Measurements from ENCODE around the gene RUNDC3A. TPM values are rescaled to one million over a fixed set of nuclear protein-coding genes. Genes with fewer than 3 reads are reported as not detected.

The RUNDC3A gene
- total RNA-seq, 3 donors from 2014 or later (not counting 1 experiment from before 2014, with no cell fraction given): 0.31 to 0.48 TPM; not detected in 1

DNA sequence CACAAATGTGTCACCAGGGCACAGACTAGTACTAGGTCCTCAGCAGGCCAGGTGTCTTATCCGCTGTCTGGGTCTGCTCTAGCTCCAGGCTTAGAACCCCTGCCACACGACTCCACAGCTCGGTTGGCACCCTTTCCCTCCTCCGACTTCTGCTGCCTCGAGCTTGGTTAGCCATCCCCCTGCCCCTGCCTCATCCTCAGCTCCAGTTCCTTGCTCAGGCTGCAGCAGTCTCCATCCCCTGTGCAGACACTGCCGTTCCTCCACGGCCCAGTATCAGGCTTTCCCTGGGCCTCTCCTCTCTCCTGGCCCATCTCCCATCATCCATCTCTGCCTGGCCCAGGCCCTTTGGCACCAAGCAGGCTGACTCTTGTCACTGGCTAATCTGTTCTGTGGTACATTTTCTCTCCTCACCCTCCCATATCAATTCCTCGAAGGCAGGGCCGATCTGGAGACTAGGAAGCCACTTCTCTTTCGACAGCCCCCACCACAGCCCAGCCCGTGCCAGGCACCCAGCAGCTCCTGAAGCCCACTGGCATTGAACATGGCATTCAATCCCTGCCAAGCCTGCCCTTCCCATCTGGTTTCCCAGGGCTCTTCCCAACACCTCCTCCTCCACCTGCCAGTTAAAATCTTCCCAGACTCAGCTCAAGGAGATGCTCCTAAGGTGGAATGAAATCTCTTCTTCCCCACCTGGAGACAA lies 35.3 kb downstream of the RUNDC3A start:
- H3K27me3 ChIP-seq (ENCODE audit: control insufficient read depth, insufficient read depth, low read length): no peaks in the 10 kb centered on the region
- 87% methylated on average over 11 of the region's 11 CpGs for whole genome bisulfite sequencing (ENCODE audit: insufficient coverage)
- no peaks in the 10 kb centered on the region for H3K36me3 Mint-ChIP-seq
- peaks cover 19 to 25% of the 10 kb centered on the region in 2 donors for H3K27me3 Mint-ChIP-seq (ENCODE audit: low read depth in 2 of 2)
- intact Hi-C loops (cut with micrococcal nuclease): no loop called here
- H3K9me3 Mint-ChIP-seq: no peaks in the 10 kb centered on the region
- no peak overlapping the region for H3K4me3 ChIP-seq (ENCODE audit: low read length)
- peak overlapping the region; percentile 97 for H3K4me3 Mint-ChIP-seq
- DNase-seq (no peak), ATAC-seq (no peak)
- peaks cover 44% of the 10 kb centered on the region for H3K4me1 ChIP-seq (ENCODE audit: control insufficient read depth, insufficient read depth, low read length)
- H3K27ac ChIP-seq (ENCODE audit: low read length): no peak overlapping the region
- H3K36me3 ChIP-seq (ENCODE audit: control insufficient read depth, insufficient read depth, low read length): no peaks in the 10 kb centered on the region
- H3K9me3 ChIP-seq (ENCODE audit: control insufficient read depth, insufficient read depth, low read length): no peaks in the 10 kb centered on the region
- TF ChIP-seq, protein P1, sequence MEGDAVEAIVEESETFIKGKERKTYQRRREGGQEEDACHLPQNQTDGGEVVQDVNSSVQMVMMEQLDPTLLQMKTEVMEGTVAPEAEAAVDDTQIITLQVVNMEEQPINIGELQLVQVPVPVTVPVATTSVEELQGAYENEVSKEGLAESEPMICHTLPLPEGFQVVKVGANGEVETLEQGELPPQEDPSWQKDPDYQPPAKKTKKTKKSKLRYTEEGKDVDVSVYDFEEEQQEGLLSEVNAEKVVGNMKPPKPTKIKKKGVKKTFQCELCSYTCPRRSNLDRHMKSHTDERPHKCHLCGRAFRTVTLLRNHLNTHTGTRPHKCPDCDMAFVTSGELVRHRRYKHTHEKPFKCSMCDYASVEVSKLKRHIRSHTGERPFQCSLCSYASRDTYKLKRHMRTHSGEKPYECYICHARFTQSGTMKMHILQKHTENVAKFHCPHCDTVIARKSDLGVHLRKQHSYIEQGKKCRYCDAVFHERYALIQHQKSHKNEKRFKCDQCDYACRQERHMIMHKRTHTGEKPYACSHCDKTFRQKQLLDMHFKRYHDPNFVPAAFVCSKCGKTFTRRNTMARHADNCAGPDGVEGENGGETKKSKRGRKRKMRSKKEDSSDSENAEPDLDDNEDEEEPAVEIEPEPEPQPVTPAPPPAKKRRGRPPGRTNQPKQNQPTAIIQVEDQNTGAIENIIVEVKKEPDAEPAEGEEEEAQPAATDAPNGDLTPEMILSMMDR (IDR thresholded peaks at IDR 0.05): no peak
- H3K27ac Mint-ChIP-seq: no peak overlapping the region
- peaks cover 16 to 26% of the 10 kb centered on the region in 2 donors for H3K4me1 Mint-ChIP-seq

DNA sequence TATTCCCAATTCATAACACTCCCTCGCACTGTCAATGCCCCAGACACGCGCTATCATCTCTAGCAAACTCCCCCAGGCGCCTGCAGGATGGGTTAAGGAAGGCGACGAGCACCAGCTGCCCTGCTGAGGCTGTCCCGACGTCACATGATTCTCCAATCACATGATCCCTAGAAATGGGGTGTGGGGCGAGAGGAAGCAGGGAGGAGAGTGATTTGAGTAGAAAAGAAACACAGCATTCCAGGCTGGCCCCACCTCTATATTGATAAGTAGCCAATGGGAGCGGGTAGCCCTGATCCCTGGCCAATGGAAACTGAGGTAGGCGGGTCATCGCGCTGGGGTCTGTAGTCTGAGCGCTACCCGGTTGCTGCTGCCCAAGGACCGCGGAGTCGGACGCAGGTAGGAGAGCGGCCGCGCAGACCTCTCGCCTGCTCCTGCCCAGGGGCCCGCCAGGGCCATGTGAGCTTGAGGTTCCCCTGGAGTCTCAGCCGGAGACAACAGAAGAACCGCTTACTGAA lies 36.6 kb downstream of the RUNDC3A start, which contains the start of gene GRN:
TSS of gene GRN (plus strand) at position 364 of the 515 bp plus-strand sequence. CDS start 3,863 bp downstream, outside the sequence.
- Mint-ChIP-seq H3K4me1 (peaks cover 16 to 29% of the 10 kb centered on the region in 2 donors), H3K27me3 (ENCODE audit: low read depth in 2 of 2) (peaks cover 19 to 25% of the 10 kb centered on the region in 2 donors), H3K36me3 (no peaks in the 10 kb centered on the region), H3K27ac (peak within 1 kb of the TSS; percentile 76 to 85), H3K4me3 (peak within 1 kb of the TSS; percentile 97), H3K9me3 (no peaks in the 10 kb centered on the region)
- no peaks in the 10 kb centered on the region for H3K36me3 ChIP-seq (ENCODE audit: control insufficient read depth, insufficient read depth, low read length)
- H3K27ac ChIP-seq (ENCODE audit: low read length): peak within 1 kb of the TSS; percentile 35
- ATAC-seq: peak; percentile 98
- peaks cover 56% of the 10 kb centered on the region for H3K4me1 ChIP-seq (ENCODE audit: control insufficient read depth, insufficient read depth, low read length)
- H3K4me3 ChIP-seq (ENCODE audit: low read length): peak within 1 kb of the TSS; percentile 64
- intact Hi-C loops (cut with micrococcal nuclease): loop anchor here (5.0 kb wide), 1 partner anchor 133 kb away; no protein-coding TSS in a partner anchor
- TF ChIP-seq, protein P1 (IDR thresholded peaks at IDR 0.05): no peak
- no peaks in the 10 kb centered on the region for H3K9me3 ChIP-seq (ENCODE audit: control insufficient read depth, insufficient read depth, low read length)
- no peaks in the 10 kb centered on the region for H3K27me3 ChIP-seq (ENCODE audit: control insufficient read depth, insufficient read depth, low read length)
- DNase-seq: peak; percentile 81 to 91
- 0% methylated on average over 26 of the region's 26 CpGs for WGBS (ENCODE audit: insufficient coverage)

DNA sequence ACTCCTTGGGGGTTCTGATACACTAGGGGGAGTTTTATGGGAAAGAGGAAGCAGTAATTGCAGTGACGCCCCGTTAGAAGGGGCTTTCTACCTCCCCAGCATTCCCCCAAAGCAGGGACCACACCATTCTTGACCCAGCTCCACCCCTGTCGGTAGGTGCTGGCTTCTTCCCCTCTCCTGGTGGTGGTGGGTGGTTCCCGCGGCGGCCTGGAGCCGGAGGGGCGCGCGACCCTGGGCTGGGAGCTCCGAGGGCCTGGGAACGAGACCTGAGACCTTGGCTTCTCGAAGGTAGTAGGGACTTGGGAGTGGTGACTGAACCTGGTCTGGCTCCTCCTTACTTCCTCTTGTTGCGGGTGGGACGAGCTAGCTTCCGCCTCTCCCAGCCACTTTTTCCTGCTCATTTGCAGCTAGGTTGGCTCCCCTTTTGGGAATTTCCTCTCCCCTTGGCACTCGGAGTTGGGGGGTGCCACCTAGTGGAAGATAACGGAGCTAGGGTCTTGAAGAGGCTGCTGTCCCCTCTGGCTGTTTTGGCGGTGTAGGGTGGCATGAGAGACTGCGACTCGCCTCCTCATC lies 37.1 kb downstream of the RUNDC3A start:
- H3K36me3 Mint-ChIP-seq: no peaks in the 10 kb centered on the region
- Histone ChIP-seq H3K9me3 (ENCODE audit: control insufficient read depth, insufficient read depth, low read length) (no peaks in the 10 kb centered on the region), H3K4me3 (ENCODE audit: low read length) (peak overlapping the region; percentile 64), H3K27ac (ENCODE audit: low read length) (peak overlapping the region; percentile 35), H3K36me3 (ENCODE audit: control insufficient read depth, insufficient read depth, low read length) (no peaks in the 10 kb centered on the region), H3K27me3 (ENCODE audit: control insufficient read depth, insufficient read depth, low read length) (no peaks in the 10 kb centered on the region), H3K4me1 (ENCODE audit: control insufficient read depth, insufficient read depth, low read length) (peaks cover 59% of the 10 kb centered on the region)
- peak in 1 of 2 donors; percentile 73 for DNase-seq
- ATAC-seq: peak; percentile 27 to 37 (median 30)
- WGBS (ENCODE audit: insufficient coverage): 0% methylated on average over 19 of the region's 21 CpGs
- H3K27ac Mint-ChIP-seq: peak overlapping the region; percentile 76 to 85
- H3K4me1 Mint-ChIP-seq: peaks cover 16 to 29% of the 10 kb centered on the region in 2 donors
- H3K9me3 Mint-ChIP-seq: no peaks in the 10 kb centered on the region
- TF ChIP-seq, protein P1 (IDR thresholded peaks at IDR 0.05): peak; percentile 53
- peaks cover 19 to 25% of the 10 kb centered on the region in 2 donors for H3K27me3 Mint-ChIP-seq (ENCODE audit: low read depth in 2 of 2)
- intact Hi-C loops (cut with micrococcal nuclease): loop anchor here (5.0 kb wide), 1 partner anchor 133 kb away; no protein-coding TSS in a partner anchor
- peak overlapping the region; percentile 97 for H3K4me3 Mint-ChIP-seq
